ENCODE data around the gene DUSP7.
A peak's percentile ranks its signal among the peaks of the same experiment; 100 is the strongest.

Gene DUSP7

GRCh38 chr3:52055537-52056351 lies 627 bp downstream of the DUSP7 start:
- no peak; the same call in 1 of the 2 replicates for TF ChIP-seq CTCF (IDR thresholded peaks at IDR 0.05)

GRCh38 chr3:52054661-52055511 lies 1.5 kb downstream of the DUSP7 start:
- TF ChIP-seq CTCF (IDR thresholded peaks at IDR 0.05), result peak; percentile 54

- no peak for TF ChIP-seq CTCF (IDR thresholded peaks at IDR 0.05)
Measured at GRCh38 chr3:52053307-52054304, 2.8 kb downstream of the DUSP7 start.

GRCh38 chr3:52052831-52053306 lies 3.5 kb downstream of the DUSP7 start:
- TF ChIP-seq CTCF (IDR thresholded peaks at IDR 0.05), result no peak

GRCh38 chr3:52051444-52051843 lies 4.9 kb downstream of the DUSP7 start:
- no peak for TF ChIP-seq CTCF (IDR thresholded peaks at IDR 0.05)

GRCh38 chr3:52050571-52050970 lies 5.8 kb downstream of the DUSP7 start:
- no peak for TF ChIP-seq CTCF (IDR thresholded peaks at IDR 0.05)

GRCh38 chr3:52049503-52049902 lies 6.9 kb downstream of the DUSP7 start:
- TF ChIP-seq CTCF (IDR thresholded peaks at IDR 0.05), result no peak

Data from LNCAP (cell line).